Left renal cortex interstitium (tissue), 4 donors: ENCODE measurements around the gene ERFL. TPM values are rescaled to one million over a fixed set of nuclear protein-coding genes. Genes with fewer than 3 reads are reported as not detected.

Experiments used
- DNase-seq, 4 donors: peaks; one replicate each; pipeline ENCODE4 v3.0.0-alpha.2; 2013; ENCODE audit warnings: low read depth in 4 of 4, low spot score in 2 of 4, missing footprints in 1 of 4
- polyA plus RNA-seq, 4 donors: library from polyadenylated mRNA; unstranded; fragments of 120-200 nt; gene quantifications; one replicate each; pipeline ENCODE4 v1.2.1, GENCODE V29; 2013; ENCODE audit not compliant: insufficient read length in 4 of 4

Gene ERFL
- polyA plus RNA-seq, 4 donors: 0.07 to 0.25 (median 0.24) TPM; not detected in 1

DNA sequence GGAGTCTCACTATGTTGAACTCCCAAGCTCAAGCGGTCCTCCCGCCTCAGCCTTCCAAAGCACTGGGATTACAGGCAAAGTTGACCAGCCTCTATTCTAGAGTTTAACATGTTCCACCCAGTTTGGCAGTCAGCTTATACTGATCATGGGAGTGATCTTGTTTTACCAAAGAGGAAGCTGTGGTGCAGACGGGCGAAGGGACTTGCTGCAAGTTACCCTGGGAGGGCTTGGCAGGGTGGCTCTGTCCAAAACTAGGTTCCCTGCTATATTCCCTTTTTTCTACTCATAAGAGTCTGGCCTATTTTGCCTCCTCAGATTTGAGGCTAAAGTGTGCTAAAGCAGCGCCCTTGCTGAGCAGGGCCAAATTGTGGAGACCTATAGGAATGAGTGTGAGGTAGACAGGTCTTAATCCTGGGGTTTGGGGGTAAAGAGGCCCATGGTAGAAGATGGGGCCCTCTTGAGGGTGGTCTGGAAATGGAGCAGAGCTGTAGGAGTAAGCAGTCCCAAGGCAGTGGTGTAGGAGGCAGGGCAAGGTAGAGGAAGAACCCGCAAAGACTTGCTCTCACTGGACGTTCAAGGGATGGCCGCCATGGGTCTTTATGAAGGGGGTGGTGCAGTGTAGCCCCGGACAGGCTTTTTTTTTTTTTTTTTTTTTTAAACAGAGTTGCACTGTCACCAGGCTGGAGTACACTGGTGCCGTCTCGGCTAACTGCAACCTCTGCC is 64.9 kb downstream of the ERFL start:
- DNase-seq: no peak

GRCh38 chr19:41862445-41862986 is 65.7 kb downstream of the ERFL start:
- no peak for DNase-seq

- no peak for DNase-seq
Observed at GRCh38 chr19:41861846-41862245, 66.4 kb downstream of the ERFL start.

GRCh38 chr19:41861116-41861768 is 67.0 kb downstream of the ERFL start:
- no peak for DNase-seq

DNA sequence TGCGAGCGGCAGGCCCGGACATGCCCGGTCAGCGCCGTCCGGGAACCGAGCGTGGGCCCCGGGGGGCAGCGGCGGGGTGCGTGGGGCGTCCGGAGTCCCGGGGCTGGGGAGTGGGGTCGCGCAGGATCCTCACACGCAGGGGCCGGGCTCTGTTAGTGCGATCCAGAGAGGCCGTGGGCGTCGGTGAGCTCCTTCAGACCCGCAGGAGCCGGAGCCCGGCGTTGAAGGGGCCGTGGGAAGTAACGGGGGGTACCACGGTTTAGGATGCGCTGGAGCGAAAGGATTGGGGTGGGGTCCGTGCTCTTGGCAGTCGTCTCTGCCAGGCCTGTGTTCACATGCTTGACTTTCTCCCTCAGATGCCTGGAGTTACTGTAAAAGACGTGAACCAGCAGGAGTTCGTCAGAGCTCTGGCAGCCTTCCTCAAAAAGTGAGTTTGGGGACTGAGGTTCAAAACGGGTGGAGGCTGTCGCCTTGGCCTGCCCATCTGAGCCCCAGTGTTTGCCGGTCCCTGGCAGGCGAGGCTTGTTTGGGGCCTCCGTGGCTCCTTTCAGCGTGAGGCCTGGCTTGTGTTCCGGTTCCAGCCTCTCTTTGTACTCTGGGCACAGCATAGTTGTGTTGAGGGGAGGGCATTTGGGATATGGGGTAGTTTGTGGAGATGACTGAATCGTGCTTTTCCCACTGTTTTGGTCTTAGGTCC is 67.7 kb downstream of the ERFL start:
- DNase-seq: no peak

DNA sequence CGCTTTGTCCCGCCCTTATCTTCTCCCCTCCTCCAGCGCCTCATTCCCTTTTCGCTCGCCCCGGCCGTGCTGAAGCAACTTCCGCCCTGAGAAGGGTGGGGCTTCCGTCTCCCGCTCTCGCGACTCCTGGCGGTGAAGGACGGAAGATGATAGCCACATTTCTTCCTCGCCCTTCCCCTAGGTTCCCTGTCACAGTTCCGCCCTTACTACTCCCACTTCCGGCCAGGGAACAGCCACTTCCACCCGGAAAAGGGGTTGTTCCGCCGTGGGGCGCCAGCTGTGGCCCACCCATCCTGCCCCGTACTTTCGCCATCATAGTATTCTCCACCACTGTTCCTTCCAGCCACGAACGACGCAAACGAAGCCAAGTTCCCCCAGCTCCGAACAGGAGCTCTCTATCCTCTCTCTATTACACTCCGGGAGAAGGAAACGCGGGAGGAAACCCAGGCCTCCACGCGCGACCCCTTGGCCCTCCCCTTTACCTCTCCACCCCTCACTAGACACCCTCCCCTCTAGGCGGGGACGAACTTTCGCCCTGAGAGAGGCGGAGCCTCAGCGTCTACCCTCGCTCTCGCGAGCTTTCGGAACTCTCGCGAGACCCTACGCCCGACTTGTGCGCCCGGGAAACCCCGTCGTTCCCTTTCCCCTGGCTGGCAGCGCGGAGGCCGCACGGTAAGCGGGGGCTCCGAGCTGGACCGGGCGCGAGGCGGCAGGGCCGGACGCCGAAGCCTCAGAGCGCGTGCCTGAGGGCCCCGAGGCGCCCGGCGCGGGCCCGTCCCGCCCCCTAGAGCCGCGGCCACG is 68.4 kb downstream of the ERFL start, which contains the start of gene RPS19:
Gene RPS19 (plus strand): TSS at position 638 of the 801 bp plus-strand sequence. CDS start 520 bp downstream, outside the sequence.
- DNase-seq: peak; percentile 99

GRCh38 chr19:41859213-41859617 is 69.0 kb downstream of the ERFL start:
- DNase-seq: no peak

Other genes with a start within 250 kb of the ERFL start
- not detected for gene CEACAM7, start 240.2 kb downstream of the ERFL start, polyA plus RNA-seq
- gene CEACAM5, start 219.8 kb downstream of the ERFL start, polyA plus RNA-seq: under 1 TPM; 0.08 to 0.13 (median 0.08) TPM
- under 1 TPM in 3 of 4 donors, not detected in 1; 0.07 to 0.24 (median 0.13) TPM for gene CEACAM6, start 172.9 kb downstream of the ERFL start, polyA plus RNA-seq
- not detected for gene CEACAM3, start 131.9 kb downstream of the ERFL start, polyA plus RNA-seq
- gene LYPD4, start 83.8 kb downstream of the ERFL start, polyA plus RNA-seq: not detected
- not detected for gene DMRTC2, start 83.4 kb downstream of the ERFL start, polyA plus RNA-seq
- 1,000 to 10,000 TPM; 1,257 to 2,145 (median 1,483) TPM for gene RPS19, start 68.2 kb downstream of the ERFL start, polyA plus RNA-seq
- gene CD79A, start 51.2 kb downstream of the ERFL start, polyA plus RNA-seq: under 1 TPM; 0.49 to 0.93 (median 0.82) TPM
- gene ARHGEF1, start 45.3 kb downstream of the ERFL start, polyA plus RNA-seq: 10 to 100 TPM; 32.1 to 77.6 (median 53.4) TPM
- 100 to 1,000 TPM in 1 of 4 donors, 10 to 100 TPM in 3; 54.0 to 120 (median 77.3) TPM for gene RABAC1, start 30.9 kb upstream of the ERFL start, polyA plus RNA-seq
- gene ATP1A3, start 65.8 kb upstream of the ERFL start, polyA plus RNA-seq: 1 to 10 TPM in 1 of 4 donors, under 1 TPM in 1, not detected in 2; 0.23 to 2.1 TPM
- 10 to 100 TPM; 20.3 to 33.9 (median 25.9) TPM for gene GRIK5, start 141.8 kb upstream of the ERFL start, polyA plus RNA-seq
- gene ZNF574, start 147.7 kb upstream of the ERFL start, polyA plus RNA-seq: 10 to 100 TPM; 12.7 to 20.2 (median 16.8) TPM
- gene POU2F2, start 204.0 kb upstream of the ERFL start, polyA plus RNA-seq: under 1 TPM; 0.81 to 0.95 (median 0.91) TPM